T-cell (primary cell): ENCODE results near the gene EEPD1. TPM values are rescaled to one million over a fixed set of nuclear protein-coding genes. Genes with fewer than 3 reads are reported as not detected.

ENCODE experiments used
- ATAC-seq, 4 experiments: fragments of 200-7000 bp in 3 of 4; fragments of 150-1000 bp in 1 of 4; cut with Tn5 transposase; replicated peaks in 1 of 4; 1 replicate in 3 of 4; 2 replicates in 1 of 4; pipeline ENCODE4 v1.10.0; 2021; ENCODE audit warnings: moderate library complexity in 3 of 4, mild to moderate bottlenecking in 2 of 4, moderate number of reproducible peaks in 1 of 4
- CTCF ChIA-PET, 2 donors: fragments of 300-600 bp; sonication (Branson Sonifier 250); formaldehyde crosslinking; loops; one replicate each; lab custom pipeline; 2022; ENCODE audit warnings: antibody characterized with exemption in 2 of 2; lab: Charles Lee
- POLR2A ChIA-PET, 2 donors: fragments of 300-600 bp; sonication (Branson Sonifier 250); formaldehyde crosslinking; loops; one replicate each; lab custom pipeline; 2022; ENCODE audit warnings: antibody characterized with exemption in 2 of 2; lab: Charles Lee
- DNase-seq, 35 experiments: peaks; one replicate each; pipeline versions ENCODE4 v3.0.0 to v3.0.0-alpha.2; 2013 to 2023
- H3K27ac ChIP-seq: one replicate; pipeline ENCODE4 v1.5.1; 2013; ENCODE audit warnings: low read length
- H3K27me3 ChIP-seq, 2 experiments: replicated peaks in 1 of 2; 1 replicate in 1 of 2; 2 replicates in 1 of 2; pipeline versions ENCODE4 v1.6.1 to v1.7.0; 2013; ENCODE audit warnings: low read length in 1 of 2, mixed read lengths in 1 of 2; ENCODE audit not compliant: control insufficient read depth in 2 of 2, insufficient read depth in 2 of 2; ENCODE audit errors: extremely low read depth in 1 of 2
- H3K36me3 ChIP-seq, 2 donors: 1 replicate in 1 of 2; 2 replicates in 1 of 2; pipeline versions ENCODE4 v1.6.1 to v1.7.0; 2013; ENCODE audit warnings: low read length in 1 of 2; ENCODE audit not compliant: control insufficient read depth in 2 of 2, insufficient read depth in 1 of 2; ENCODE audit errors: extremely low read depth in 1 of 2
- H3K4me1 ChIP-seq, 2 experiments: 1 replicate in 1 of 2; 2 replicates in 1 of 2; pipeline versions ENCODE4 v1.6.1 to v1.7.0; 2013; ENCODE audit warnings: low read length in 2 of 2, mixed read lengths in 1 of 2; ENCODE audit not compliant: insufficient read depth in 2 of 2, control insufficient read depth in 1 of 2; ENCODE audit errors: extremely low read depth in 1 of 2
- H3K4me3 ChIP-seq, 2 donors: 1 replicate in 1 of 2; 2 replicates in 1 of 2; pipeline versions ENCODE4 v1.5.1 to v1.7.0; 2013; ENCODE audit warnings: mild to moderate bottlenecking in 2 of 2, low read length in 1 of 2, moderate library complexity in 1 of 2; ENCODE audit not compliant: control insufficient read depth in 1 of 2; ENCODE audit errors: extremely low read depth in 1 of 2
- H3K9me3 ChIP-seq: 2 replicates; pipeline ENCODE4 v1.7.0; 2013
- H3K27ac Mint-ChIP-seq, 2 donors: one replicate each; pipeline ENCODE4 v1.8.0; 2020 to 2021; ENCODE audit warnings: mild to moderate bottlenecking in 2 of 2, mixed read lengths in 2 of 2
- H3K27me3 Mint-ChIP-seq, 2 donors: one replicate each; pipeline ENCODE4 v1.8.0; 2021 to 2022; ENCODE audit warnings: mixed read lengths in 2 of 2
- H3K36me3 Mint-ChIP-seq: one replicate; pipeline ENCODE4 v1.8.0; 2021; ENCODE audit warnings: mixed read lengths
- H3K4me1 Mint-ChIP-seq, 3 donors: one replicate each; pipeline ENCODE4 v1.8.0; 2020 to 2022; ENCODE audit warnings: mixed read lengths in 3 of 3, mild to moderate bottlenecking in 1 of 3
- H3K4me3 Mint-ChIP-seq, 3 donors: one replicate each; pipeline ENCODE4 v1.8.0; 2020 to 2022; ENCODE audit warnings: mild to moderate bottlenecking in 3 of 3, mixed read lengths in 3 of 3, moderate library complexity in 3 of 3
- H3K9me3 Mint-ChIP-seq, 3 donors: one replicate each; pipeline ENCODE4 v1.8.0; 2020 to 2022; ENCODE audit warnings: mixed read lengths in 3 of 3
- WGBS: methylation state at CpG from one replicate; pipeline ENCODE4 v1.1.5; 2013; ENCODE audit warnings: missing lambda C conversion rate; ENCODE audit not compliant: insufficient coverage; 5-methylcytosine and 5-hydroxymethylcytosine counted together
- total RNA-seq, 35 experiments: library from RNA in 6 of 35; stranded (reverse) in 6 of 35; fragments of 120-200 nt in 1 of 35; gene quantifications; one replicate each; pipeline versions ENCODE4 v1.2.1 to v1.2.4 and lab custom pipeline; 2013 to 2026

The EEPD1 gene
- total RNA-seq, 5 donors from 2014 or later (not counting 1 experiment from before 2014, with no cell fraction given): 2.7 to 16.2 (median 4.2) TPM

- Histone ChIP-seq H3K27me3 (no peaks in the 10 kb centered on the region), H3K9me3 (no peaks in the 10 kb centered on the region), H3K4me3 (no peak overlapping the region), H3K27ac (no peak overlapping the region), H3K4me1 (peaks cover 4 to 7% of the 10 kb centered on the region in 2 experiments), H3K36me3 (no peaks in the 10 kb centered on the region)
- Mint-ChIP-seq H3K9me3 (no peaks in the 10 kb centered on the region), H3K4me1 (peaks cover 6 to 9% (median 8%) of the 10 kb centered on the region in 3 donors), H3K36me3 (peaks cover 7% of the 10 kb centered on the region), H3K27ac (no peak overlapping the region), H3K27me3 (no peaks in the 10 kb centered on the region), H3K4me3 (no peak overlapping the region)
- WGBS: 98% methylated on average over 19 of the region's 23 CpGs
- DNase-seq (no peak), ATAC-seq (no peak)
- ChIA-PET POLR2A (no interaction called here), CTCF (no interaction called here)
Observed at GRCh38 chr7:36214608-36215456, 61.8 kb downstream of the EEPD1 start.

- ATAC-seq (no peak), DNase-seq (no peak)
- CTCF ChIA-PET: no interaction called here
- Histone ChIP-seq H3K27ac (no peak overlapping the region), H3K36me3 (no peaks in the 10 kb centered on the region), H3K4me3 (no peak overlapping the region), H3K9me3 (no peaks in the 10 kb centered on the region), H3K27me3 (no peaks in the 10 kb centered on the region), H3K4me1 (peaks cover 0 to 4% of the 10 kb centered on the region in 2 experiments)
- Mint-ChIP-seq H3K27ac (no peak overlapping the region), H3K36me3 (peaks cover 7% of the 10 kb centered on the region), H3K9me3 (no peaks in the 10 kb centered on the region), H3K4me1 (peaks cover 4 to 6% (median 4%) of the 10 kb centered on the region in 3 donors), H3K27me3 (no peaks in the 10 kb centered on the region), H3K4me3 (no peak overlapping the region)
- 100% methylated on average over 2 of the region's 2 CpGs for WGBS
- POLR2A ChIA-PET: no interaction called here
Observed at GRCh38 chr7:36215457-36215765, 62.4 kb downstream of the EEPD1 start.

GRCh38 chr7:36216063-36216684 is 63.1 kb downstream of the EEPD1 start:
- no peak overlapping the region for H3K27ac Mint-ChIP-seq
- no peak overlapping the region for H3K4me3 Mint-ChIP-seq
- H3K27me3 Mint-ChIP-seq: no peaks in the 10 kb centered on the region
- H3K4me1 Mint-ChIP-seq: no peaks in the 10 kb centered on the region
- no peak for ATAC-seq
- Histone ChIP-seq H3K27ac (no peak overlapping the region), H3K36me3 (no peaks in the 10 kb centered on the region), H3K9me3 (no peaks in the 10 kb centered on the region), H3K27me3 (no peaks in the 10 kb centered on the region), H3K4me1 (no peaks in the 10 kb centered on the region), H3K4me3 (no peak overlapping the region)
- ChIA-PET CTCF (no interaction called here), POLR2A (no interaction called here)
- no CpG with 5 or more reads among the region's 4 CpGs for WGBS
- no peaks in the 10 kb centered on the region for H3K9me3 Mint-ChIP-seq
- H3K36me3 Mint-ChIP-seq: peaks cover 7% of the 10 kb centered on the region
- DNase-seq: no peak

GRCh38 chr7:36217211-36217960 is 64.3 kb downstream of the EEPD1 start:
- H3K27ac ChIP-seq: no peak overlapping the region
- no peak overlapping the region for H3K4me3 ChIP-seq
- ATAC-seq (no peak), DNase-seq (no peak)
- H3K27me3 ChIP-seq: no peaks in the 10 kb centered on the region
- ChIA-PET POLR2A (no interaction called here), CTCF (interaction anchor here in 1 of 2 donors (0.8 kb wide), 1 partner anchor 96 kb away, joined by 3 read pairs; no protein-coding TSS in a partner anchor)
- H3K36me3 Mint-ChIP-seq: peaks cover 7% of the 10 kb centered on the region
- no peaks in the 10 kb centered on the region for H3K9me3 Mint-ChIP-seq
- no peaks in the 10 kb centered on the region for H3K4me1 ChIP-seq
- WGBS: no CpG with 5 or more reads among the region's 4 CpGs
- H3K9me3 ChIP-seq: no peaks in the 10 kb centered on the region
- no peak overlapping the region for H3K4me3 Mint-ChIP-seq
- no peaks in the 10 kb centered on the region for H3K27me3 Mint-ChIP-seq
- H3K27ac Mint-ChIP-seq: no peak overlapping the region
- no peaks in the 10 kb centered on the region for H3K36me3 ChIP-seq
- H3K4me1 Mint-ChIP-seq: no peaks in the 10 kb centered on the region

GRCh38 chr7:36217961-36218284 is 64.9 kb downstream of the EEPD1 start:
- Histone ChIP-seq H3K27ac (no peak overlapping the region), H3K27me3 (no peaks in the 10 kb centered on the region), H3K4me3 (no peak overlapping the region), H3K9me3 (no peaks in the 10 kb centered on the region), H3K36me3 (no peaks in the 10 kb centered on the region), H3K4me1 (no peaks in the 10 kb centered on the region)
- ChIA-PET POLR2A (no interaction called here), CTCF (interaction anchor here in 1 of 2 donors (0.8 kb wide), 1 partner anchor 95 kb away, joined by 3 read pairs; no protein-coding TSS in a partner anchor)
- H3K4me1 Mint-ChIP-seq: no peaks in the 10 kb centered on the region
- H3K27ac Mint-ChIP-seq: no peak overlapping the region
- H3K9me3 Mint-ChIP-seq: no peaks in the 10 kb centered on the region
- H3K36me3 Mint-ChIP-seq: peaks cover 7% of the 10 kb centered on the region
- 88% methylated on average over 4 of the region's 5 CpGs for WGBS
- no peaks in the 10 kb centered on the region for H3K27me3 Mint-ChIP-seq
- no peak overlapping the region for H3K4me3 Mint-ChIP-seq
- no peak for ATAC-seq
- DNase-seq: no peak

- WGBS: no CpG with 5 or more reads among the region's 1 CpG
Observed at GRCh38 chr7:36219429-36219828, 66.4 kb downstream of the EEPD1 start.

More at GRCh38 chr7:36219429-36219828, 66.4 kb downstream of the EEPD1 start:
- Mint-ChIP-seq H3K27me3 (no peaks in the 10 kb centered on the region), H3K36me3 (no peaks in the 10 kb centered on the region), H3K4me3 (no peak overlapping the region), H3K9me3 (no peaks in the 10 kb centered on the region), H3K27ac (no peak overlapping the region), H3K4me1 (no peaks in the 10 kb centered on the region)
- DNase-seq (no peak), ATAC-seq (no peak)
- POLR2A ChIA-PET: interaction anchor here in 1 of 2 donors (0.6 kb wide), 1 partner anchor 12 kb away, joined by 6 read pairs; no protein-coding TSS in a partner anchor
- Histone ChIP-seq H3K36me3 (no peaks in the 10 kb centered on the region), H3K4me1 (no peaks in the 10 kb centered on the region), H3K27ac (no peak overlapping the region), H3K27me3 (no peaks in the 10 kb centered on the region), H3K4me3 (no peak overlapping the region), H3K9me3 (no peaks in the 10 kb centered on the region)
- CTCF ChIA-PET: no interaction called here
